OCI-LY7 (cell line): ENCODE measurements around the gene ZFYVE28.

ENCODE experiments used
- CTCF ChIP-seq: fragments of 200-600 bp; sonication (generic); conservative IDR thresholded peaks from 2 replicates; pipeline ENCODE4 v1.5.1; 2014; ENCODE audit warnings: mild to moderate bottlenecking, antibody characterized with exemption, low read length, moderate library complexity, mixed read lengths
- EZH2phosphoT487 ChIP-seq: fragments of 200-600 bp; sonication (generic); IDR thresholded peaks from 2 replicates; pipeline ENCODE4 v1.6.1; 2018; ENCODE audit warnings: low read depth, borderline replicate concordance, mild to moderate bottlenecking, mixed run types, antibody characterized with exemption, low read length, moderate library complexity, mixed read lengths

DNA sequence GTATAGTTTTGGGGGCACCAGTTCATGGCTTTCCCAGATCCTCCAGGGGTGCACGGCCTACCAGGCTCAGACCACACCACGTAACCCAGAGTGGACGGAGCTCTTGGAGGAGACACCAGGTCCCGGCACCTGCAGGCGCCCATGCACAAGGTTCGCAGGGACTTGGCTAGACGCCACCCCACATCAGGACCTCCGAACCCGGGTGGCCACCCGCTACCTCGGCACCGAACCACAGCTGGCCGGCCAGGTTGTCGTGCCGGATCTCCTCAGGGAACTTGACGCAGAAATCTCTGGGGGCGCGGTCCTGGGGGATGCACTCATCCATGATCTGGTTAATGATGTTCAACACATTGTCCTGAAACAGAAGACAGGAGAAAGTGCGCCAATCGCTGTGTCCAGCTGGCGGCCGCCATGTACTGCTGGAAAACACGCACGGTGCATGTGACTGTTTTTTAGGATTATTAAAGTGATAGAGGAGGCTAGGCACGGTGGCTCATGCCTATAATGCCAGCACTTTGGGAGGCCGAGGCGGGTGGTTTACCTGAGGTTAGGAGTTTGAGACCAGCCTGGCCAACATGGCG is 77.1 kb downstream of the ZFYVE28 start:
- TF ChIP-seq CTCF (no peak), EZH2phosphoT487 (no peak)
